PC-9 (cell line): ENCODE measurements around the gene NR6A1.

Experiments
- EZH2 ChIP-seq: fragments of 200-600 bp; sonication (generic); IDR thresholded peaks from 2 replicates; pipeline ENCODE4 v1.8.0; 2017; ENCODE audit warnings: antibody characterized with exemption, low read depth
- TF ChIP-seq, protein P1 (sequence below): fragments of 200-600 bp; sonication (generic); conservative IDR thresholded peaks from 2 replicates; pipeline ENCODE4 v1.6.1; 2017; ENCODE audit warnings: mixed run types, antibody characterized with exemption, mild to moderate bottlenecking, moderate library complexity

- TF ChIP-seq EZH2: no peak
- TF ChIP-seq, protein P1, sequence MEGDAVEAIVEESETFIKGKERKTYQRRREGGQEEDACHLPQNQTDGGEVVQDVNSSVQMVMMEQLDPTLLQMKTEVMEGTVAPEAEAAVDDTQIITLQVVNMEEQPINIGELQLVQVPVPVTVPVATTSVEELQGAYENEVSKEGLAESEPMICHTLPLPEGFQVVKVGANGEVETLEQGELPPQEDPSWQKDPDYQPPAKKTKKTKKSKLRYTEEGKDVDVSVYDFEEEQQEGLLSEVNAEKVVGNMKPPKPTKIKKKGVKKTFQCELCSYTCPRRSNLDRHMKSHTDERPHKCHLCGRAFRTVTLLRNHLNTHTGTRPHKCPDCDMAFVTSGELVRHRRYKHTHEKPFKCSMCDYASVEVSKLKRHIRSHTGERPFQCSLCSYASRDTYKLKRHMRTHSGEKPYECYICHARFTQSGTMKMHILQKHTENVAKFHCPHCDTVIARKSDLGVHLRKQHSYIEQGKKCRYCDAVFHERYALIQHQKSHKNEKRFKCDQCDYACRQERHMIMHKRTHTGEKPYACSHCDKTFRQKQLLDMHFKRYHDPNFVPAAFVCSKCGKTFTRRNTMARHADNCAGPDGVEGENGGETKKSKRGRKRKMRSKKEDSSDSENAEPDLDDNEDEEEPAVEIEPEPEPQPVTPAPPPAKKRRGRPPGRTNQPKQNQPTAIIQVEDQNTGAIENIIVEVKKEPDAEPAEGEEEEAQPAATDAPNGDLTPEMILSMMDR: peak; percentile 92
Observed at GRCh38 chr9:124771867-124772679, 962 bp upstream of the NR6A1 start.
